Measurements from ENCODE around the gene PSMD1.
"Not testable (repeated sequence)": the region's sequence is repeated elsewhere in the genome, so short reads cannot be mapped to it uniquely, and the experiment has no call there.

Gene PSMD1

GRCh38 chr2:231191896-231192872 lies 135.5 kb downstream of the PSMD1 start:
- TF ChIP-seq CTCF (IDR thresholded peaks at IDR 0.05; ENCODE audit: control insufficient read depth, insufficient read depth, low read depth, low read length, missing control alignments), result peak; percentile 90
- no peak overlapping the region for H3K4me3 ChIP-seq (ENCODE audit: control insufficient read depth, low read depth, low read length)
- peak; percentile 61 for DNase-seq (ENCODE audit: low read depth)

GRCh38 chr2:231193216-231193615 lies 136.5 kb downstream of the PSMD1 start:
- TF ChIP-seq CTCF (IDR thresholded peaks at IDR 0.05; ENCODE audit: control insufficient read depth, insufficient read depth, low read depth, low read length, missing control alignments), result no peak
- H3K4me3 ChIP-seq (ENCODE audit: control insufficient read depth, low read depth, low read length), result no peak overlapping the region
- no peak for DNase-seq (ENCODE audit: low read depth)

GRCh38 chr2:231196592-231196991 lies 139.9 kb downstream of the PSMD1 start:
- no peak overlapping the region for H3K4me3 ChIP-seq (ENCODE audit: control insufficient read depth, low read depth, low read length)
- no peak for TF ChIP-seq CTCF (IDR thresholded peaks at IDR 0.05; ENCODE audit: control insufficient read depth, insufficient read depth, low read depth, low read length, missing control alignments)
- no peak for DNase-seq (ENCODE audit: low read depth)

- not testable (repeated sequence) for H3K4me3 ChIP-seq (ENCODE audit: control insufficient read depth, low read depth, low read length); DNase-seq (ENCODE audit: low read depth)
These were observed 140.5 kb downstream of the PSMD1 start for GRCh38 chr2:231197196-231197595.

- TF ChIP-seq CTCF (IDR thresholded peaks at IDR 0.05; ENCODE audit: control insufficient read depth, insufficient read depth, low read depth, low read length, missing control alignments), result no peak
- H3K4me3 ChIP-seq (ENCODE audit: control insufficient read depth, low read depth, low read length), result peak overlapping the region; percentile 63
- DNase-seq (ENCODE audit: low read depth), result no peak
These were observed 141.1 kb downstream of the PSMD1 start for GRCh38 chr2:231197706-231198290.

GRCh38 chr2:231198291-231199173 lies 141.9 kb downstream of the PSMD1 start, which contains the start of gene ARMC9:
Gene ARMC9 (plus strand): TSS chr2:231198631. CDS start chr2:231206239, 7,608 bp downstream.
- H3K4me3 ChIP-seq (ENCODE audit: control insufficient read depth, low read depth, low read length), result peak within 1 kb of the TSS; percentile 63
- TF ChIP-seq CTCF (IDR thresholded peaks at IDR 0.05; ENCODE audit: control insufficient read depth, insufficient read depth, low read depth, low read length, missing control alignments), result no peak
- DNase-seq (ENCODE audit: low read depth), result no peak

Measured in AG09309 (cell line).